Astrocyte of the cerebellum (primary cell): ENCODE results near the gene TOX3.
A peak's percentile ranks its signal among the peaks of the same experiment; 100 is the strongest.

Source experiments
- DNase-seq: peaks from one replicate; pipeline ENCODE4 v3.0.0-alpha.2; 2011; ENCODE audit warnings: low read depth
- H3K4me3 ChIP-seq: 2 replicates; pipeline ENCODE4 v1.5.1; 2011; ENCODE audit warnings: mild to moderate bottlenecking, low read depth, low read length, moderate library complexity
- in situ Hi-C: cut with HindIII; loops from 2 replicates; pipeline ENCODE4 v1.10.0; 2017; ENCODE audit warnings: low sequenced_read_pairs
- TF ChIP-seq, protein P1 (sequence below): IDR thresholded peaks from 2 replicates; pipeline ENCODE4 v1.5.1; 2012; ENCODE audit warnings: low read length, low read depth, moderate library complexity, mild to moderate bottlenecking; ENCODE audit errors: missing control alignments

Gene TOX3

DNA sequence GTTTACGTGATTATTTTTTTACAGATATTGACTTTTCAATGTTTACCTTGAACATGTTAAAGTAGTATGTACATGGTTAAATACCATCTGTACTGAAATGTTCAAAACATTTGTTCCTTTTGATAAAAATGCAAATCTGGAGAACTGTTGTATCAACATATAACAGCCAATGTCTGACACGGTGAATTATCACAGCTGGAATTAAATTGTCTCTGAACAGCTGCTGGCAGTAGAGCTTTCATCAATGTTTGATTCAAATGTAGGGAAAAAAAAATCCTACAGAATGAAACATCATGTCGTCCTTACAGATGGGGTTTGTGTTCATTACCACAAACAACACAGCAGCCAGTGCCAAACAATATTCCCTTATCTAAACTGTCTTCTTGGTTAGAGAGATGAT lies 79.9 kb downstream of the TOX3 start:
- H3K4me3 ChIP-seq: no peak overlapping the region
- DNase-seq: peak; percentile 5
- TF ChIP-seq, protein P1, sequence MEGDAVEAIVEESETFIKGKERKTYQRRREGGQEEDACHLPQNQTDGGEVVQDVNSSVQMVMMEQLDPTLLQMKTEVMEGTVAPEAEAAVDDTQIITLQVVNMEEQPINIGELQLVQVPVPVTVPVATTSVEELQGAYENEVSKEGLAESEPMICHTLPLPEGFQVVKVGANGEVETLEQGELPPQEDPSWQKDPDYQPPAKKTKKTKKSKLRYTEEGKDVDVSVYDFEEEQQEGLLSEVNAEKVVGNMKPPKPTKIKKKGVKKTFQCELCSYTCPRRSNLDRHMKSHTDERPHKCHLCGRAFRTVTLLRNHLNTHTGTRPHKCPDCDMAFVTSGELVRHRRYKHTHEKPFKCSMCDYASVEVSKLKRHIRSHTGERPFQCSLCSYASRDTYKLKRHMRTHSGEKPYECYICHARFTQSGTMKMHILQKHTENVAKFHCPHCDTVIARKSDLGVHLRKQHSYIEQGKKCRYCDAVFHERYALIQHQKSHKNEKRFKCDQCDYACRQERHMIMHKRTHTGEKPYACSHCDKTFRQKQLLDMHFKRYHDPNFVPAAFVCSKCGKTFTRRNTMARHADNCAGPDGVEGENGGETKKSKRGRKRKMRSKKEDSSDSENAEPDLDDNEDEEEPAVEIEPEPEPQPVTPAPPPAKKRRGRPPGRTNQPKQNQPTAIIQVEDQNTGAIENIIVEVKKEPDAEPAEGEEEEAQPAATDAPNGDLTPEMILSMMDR: no peak
- in situ Hi-C loops: no loop called here

DNA sequence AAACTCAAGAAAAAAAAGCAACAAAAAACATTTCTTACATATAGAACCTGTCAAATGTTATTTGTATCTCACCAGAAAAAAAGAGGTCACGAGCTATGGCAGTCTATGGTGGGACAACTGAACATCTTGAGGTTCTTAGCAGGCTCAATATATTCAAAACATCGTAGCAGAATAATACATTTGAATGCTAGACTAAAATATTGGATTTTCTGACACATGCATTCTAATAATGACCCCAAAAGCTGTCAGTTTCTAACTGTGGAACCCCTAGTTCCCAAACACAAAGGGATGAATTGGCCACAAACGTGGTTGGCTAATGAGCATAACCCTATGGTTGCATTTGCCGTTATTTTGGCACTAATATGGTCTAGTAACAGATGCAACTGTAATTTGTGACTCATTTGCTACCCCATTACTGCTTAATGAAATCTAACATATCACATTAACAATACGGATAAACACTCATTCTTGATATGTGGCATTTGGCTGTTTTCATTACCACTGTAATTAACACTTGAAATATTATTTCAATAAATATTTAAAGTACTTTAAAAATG lies 81.2 kb downstream of the TOX3 start:
- in situ Hi-C loops: no loop called here
- DNase-seq: no peak
- no peak overlapping the region for H3K4me3 ChIP-seq
- TF ChIP-seq, protein P1: no peak

DNA sequence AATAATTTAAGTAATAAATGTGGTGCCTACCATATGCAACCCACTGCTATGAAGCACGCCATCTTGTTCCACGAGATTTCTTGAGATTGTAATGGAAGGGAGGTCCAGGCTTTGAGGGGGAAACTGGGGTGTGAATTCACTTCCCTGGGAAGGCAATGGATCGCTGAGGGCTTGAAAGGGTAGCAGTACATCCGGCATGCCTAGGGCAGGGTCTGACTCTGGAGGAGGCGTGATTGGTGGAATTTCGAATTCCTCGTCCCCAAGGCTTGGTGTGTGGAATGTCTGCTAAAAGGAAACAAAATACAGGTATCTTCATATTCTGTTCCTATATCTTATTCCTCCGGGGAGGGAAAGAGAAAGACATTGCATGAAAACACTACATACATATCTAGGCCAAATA lies 83.0 kb downstream of the TOX3 start:
- DNase-seq: no peak
- in situ Hi-C loops: no loop called here
- TF ChIP-seq, protein P1: no peak
- no peak overlapping the region for H3K4me3 ChIP-seq

DNA sequence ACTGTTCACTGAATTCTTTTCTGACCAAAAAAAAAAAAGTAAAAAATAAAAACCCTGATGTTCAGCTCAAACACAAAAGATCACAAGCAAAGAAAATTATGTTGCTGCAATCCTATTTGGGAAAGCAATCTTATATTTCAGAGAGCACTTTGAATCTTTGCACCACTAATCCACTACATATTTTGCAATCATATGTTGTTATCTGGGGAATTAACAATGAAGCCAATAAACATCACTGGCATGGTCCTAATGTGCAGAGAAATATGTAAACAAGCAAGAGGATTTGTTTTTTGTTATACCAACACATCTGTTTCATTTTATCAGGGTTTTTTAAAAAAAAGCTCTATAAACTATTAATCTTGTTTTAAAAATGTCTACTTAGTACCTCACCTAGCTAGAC lies 84.1 kb downstream of the TOX3 start:
- no peak overlapping the region for H3K4me3 ChIP-seq
- no peak for DNase-seq
- in situ Hi-C loops: no loop called here
- TF ChIP-seq, protein P1: no peak

DNA sequence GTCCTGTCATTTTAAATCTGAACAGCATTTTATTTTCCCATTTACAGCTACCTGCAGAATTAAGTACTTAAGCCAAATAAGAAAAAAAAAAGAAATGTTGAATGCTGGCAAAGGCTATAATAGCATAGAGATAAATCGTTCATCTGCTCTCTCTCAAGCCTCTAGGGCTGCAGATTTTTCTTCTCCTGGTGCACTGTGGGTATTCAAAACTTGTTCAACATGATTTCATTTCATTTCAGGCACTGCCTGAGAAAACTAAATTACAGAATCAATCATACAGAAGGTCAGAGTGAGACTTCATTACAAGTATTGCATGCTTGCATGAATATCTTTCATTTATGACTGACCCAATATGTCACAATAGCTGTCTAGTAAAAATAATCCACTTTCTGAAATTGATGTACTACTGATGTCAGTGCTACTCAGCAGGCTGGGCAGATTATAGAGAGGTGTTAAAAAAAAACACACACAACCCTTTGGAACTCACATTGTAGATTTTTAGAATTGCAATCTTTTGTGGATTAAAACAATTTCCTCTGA lies 86.2 kb downstream of the TOX3 start:
- DNase-seq: no peak
- TF ChIP-seq, protein P1: no peak
- H3K4me3 ChIP-seq: no peak overlapping the region
- in situ Hi-C loops: no loop called here

DNA sequence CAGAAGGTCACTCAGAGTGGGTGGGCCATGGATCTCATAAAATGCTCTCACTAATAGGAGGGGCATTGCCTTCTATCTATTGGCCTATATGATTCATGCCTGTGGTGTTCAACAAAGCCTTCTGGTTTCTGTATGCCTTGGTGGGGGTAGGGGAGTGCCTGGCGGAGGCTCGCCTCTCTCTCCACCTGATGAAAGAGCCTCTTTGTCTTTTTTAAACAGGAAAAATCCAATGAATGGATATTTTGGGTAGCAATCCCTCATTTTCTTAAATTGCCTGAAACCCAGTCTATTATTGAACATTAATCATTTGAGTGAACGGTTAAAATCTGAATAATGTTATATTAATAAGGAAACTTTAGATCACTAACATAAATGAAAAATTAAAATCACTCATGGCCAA lies 90.6 kb downstream of the TOX3 start:
- in situ Hi-C loops: no loop called here

More for the DNA sequence above, 90.6 kb downstream of the TOX3 start:
- no peak overlapping the region for H3K4me3 ChIP-seq
- DNase-seq: no peak
- TF ChIP-seq, protein P1: no peak
